SU-DHL-6 (cell line): ENCODE results near the gene CEP104.

Experiments
- EZH2phosphoT487 ChIP-seq: fragments of 200-600 bp; sonication (generic), shearing (Covaris generic); conservative IDR thresholded peaks from 2 replicates; pipeline ENCODE4 v1.6.1; 2018; ENCODE audit warnings: mild to moderate bottlenecking, antibody characterized with exemption, low read length, moderate library complexity, mixed read lengths
- TF ChIP-seq, protein P1 (sequence below): fragments of 200-600 bp; sonication (generic); IDR thresholded peaks from one replicate; pipeline ENCODE4 v1.5.1; 2017; ENCODE audit warnings: antibody characterized with exemption, mild to moderate bottlenecking, low read length, moderate library complexity; ENCODE audit not compliant: insufficient read depth, poor library complexity, severe bottlenecking

DNA sequence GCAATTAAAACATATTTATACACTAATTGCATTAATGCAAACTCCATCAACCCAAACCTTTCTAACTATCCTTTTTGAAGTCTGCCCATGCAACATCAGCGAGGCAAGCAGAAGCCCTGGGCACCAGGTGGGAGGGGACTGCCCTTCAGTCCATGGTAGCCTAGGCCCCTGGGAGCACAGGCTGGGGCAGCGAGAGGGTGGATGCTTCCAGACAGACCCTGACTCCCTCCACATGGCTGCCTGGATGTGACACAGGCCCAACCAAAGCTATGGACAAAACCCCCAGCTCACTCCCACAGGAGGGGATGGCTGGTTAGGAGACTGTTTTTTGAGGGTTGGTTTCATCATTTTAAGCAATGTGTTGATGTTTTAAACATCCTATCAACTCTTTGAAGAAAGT, 42.9 kb downstream of the CEP104 start:
- TF ChIP-seq, protein P1, sequence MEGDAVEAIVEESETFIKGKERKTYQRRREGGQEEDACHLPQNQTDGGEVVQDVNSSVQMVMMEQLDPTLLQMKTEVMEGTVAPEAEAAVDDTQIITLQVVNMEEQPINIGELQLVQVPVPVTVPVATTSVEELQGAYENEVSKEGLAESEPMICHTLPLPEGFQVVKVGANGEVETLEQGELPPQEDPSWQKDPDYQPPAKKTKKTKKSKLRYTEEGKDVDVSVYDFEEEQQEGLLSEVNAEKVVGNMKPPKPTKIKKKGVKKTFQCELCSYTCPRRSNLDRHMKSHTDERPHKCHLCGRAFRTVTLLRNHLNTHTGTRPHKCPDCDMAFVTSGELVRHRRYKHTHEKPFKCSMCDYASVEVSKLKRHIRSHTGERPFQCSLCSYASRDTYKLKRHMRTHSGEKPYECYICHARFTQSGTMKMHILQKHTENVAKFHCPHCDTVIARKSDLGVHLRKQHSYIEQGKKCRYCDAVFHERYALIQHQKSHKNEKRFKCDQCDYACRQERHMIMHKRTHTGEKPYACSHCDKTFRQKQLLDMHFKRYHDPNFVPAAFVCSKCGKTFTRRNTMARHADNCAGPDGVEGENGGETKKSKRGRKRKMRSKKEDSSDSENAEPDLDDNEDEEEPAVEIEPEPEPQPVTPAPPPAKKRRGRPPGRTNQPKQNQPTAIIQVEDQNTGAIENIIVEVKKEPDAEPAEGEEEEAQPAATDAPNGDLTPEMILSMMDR = no peak
- no peak for TF ChIP-seq EZH2phosphoT487
